ENCODE results near the gene ZNF66. TPM values are rescaled to one million over a fixed set of nuclear protein-coding genes. Genes with fewer than 3 reads are reported as not detected.

ZNF66 gene
- total and polyA plus RNA-seq, 2 donors (not counting 1 experiment from before 2014, with no cell fraction given): 1.1 to 1.5 TPM

DNA sequence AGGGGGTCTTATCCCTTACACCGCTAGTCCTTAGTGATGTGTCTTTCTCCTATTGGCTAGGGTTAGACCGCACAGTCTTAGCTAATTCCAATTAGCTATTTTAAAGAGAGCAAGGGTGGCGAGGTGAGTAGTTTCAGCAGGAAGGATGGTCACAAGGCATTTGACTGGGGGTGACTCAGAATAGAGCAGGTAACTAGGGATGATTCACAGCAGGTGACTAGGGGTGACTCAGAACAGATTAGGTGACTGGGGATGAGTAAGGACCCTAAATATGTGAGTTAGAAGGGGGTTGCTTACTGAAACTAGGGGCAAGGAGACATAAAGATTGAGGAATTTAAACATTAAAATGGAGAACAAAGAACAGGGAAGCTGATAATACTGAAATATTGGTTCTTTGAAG, 64.3 kb downstream of the ZNF66 start:
- H3K4me1 ChIP-seq (ENCODE audit: control insufficient read depth, extremely low read depth, insufficient read depth, low read length): no peaks in the 10 kb centered on the region
- no peaks in the 10 kb centered on the region for H4K20me1 ChIP-seq (ENCODE audit: control insufficient read depth, extremely low read depth, insufficient read depth, low read length)
- H3K9ac ChIP-seq (ENCODE audit: insufficient read depth, low read length): no peak overlapping the region
- H3K27ac ChIP-seq (ENCODE audit: insufficient read depth, low read length): no peak overlapping the region
- TF ChIP-seq EZH2 (IDR thresholded peaks at IDR 0.05; ENCODE audit: low read length, missing control alignments) (no peak), CTCF (conservative IDR thresholded peaks at IDR 0.05 in 1 of 2, IDR thresholded peaks at IDR 0.05 in 1 of 2; ENCODE audit: low read depth in 1 of 2, low read length in 2 of 2) (no peak)
- H3K4me3 ChIP-seq (replicated peaks in 1 of 4; ENCODE audit: control extremely low read depth in 1 of 4, insufficient read depth in 1 of 4, low read depth in 3 of 4, low read length in 4 of 4): no peak overlapping the region
- no peaks in the 10 kb centered on the region for H3K36me3 ChIP-seq (ENCODE audit: control insufficient read depth, insufficient read depth, low read length)
- no peaks in the 10 kb centered on the region for H3K27me3 ChIP-seq (ENCODE audit: control insufficient read depth, insufficient read depth, low read length)
- H3K9me3 ChIP-seq (ENCODE audit: control insufficient read depth, insufficient read depth, low read depth, low read length): no peaks in the 10 kb centered on the region
- H2AFZ ChIP-seq (ENCODE audit: low read length): no peak overlapping the region
- no peak overlapping the region for H3K4me2 ChIP-seq (ENCODE audit: extremely low read depth, insufficient read depth, low read length)
- H3K79me2 ChIP-seq (ENCODE audit: control insufficient read depth, insufficient read depth, low read length): no peaks in the 10 kb centered on the region
- no peak for DNase-seq (ENCODE audit: low read depth in 2 of 2)

Other genes starting within 250 kb of the ZNF66 start
- gene ZNF737, start 210.5 kb upstream of the ZNF66 start, total RNA-seq: 8.5 and 12.1 TPM in 2 replicates
- gene ZNF737, start 210.5 kb upstream of the ZNF66 start, polyA plus RNA-seq: 3.4 and 4.3 TPM in 2 replicates
- gene ZNF626, start 114.7 kb upstream of the ZNF66 start, total RNA-seq: 18.3 and 18.7 TPM in 2 replicates
- 9.8 and 10.4 TPM in 2 replicates for gene ZNF626, start 114.7 kb upstream of the ZNF66 start, polyA plus RNA-seq
- 1.3 and 5.9 TPM in 2 replicates for gene ZNF85, start 146.9 kb downstream of the ZNF66 start, total RNA-seq
- 5.1 and 7.0 TPM in 2 replicates for gene ZNF85, start 146.9 kb downstream of the ZNF66 start, polyA plus RNA-seq
- gene ZNF430, start 244.4 kb downstream of the ZNF66 start, total RNA-seq: 3.1 and 5.8 TPM in 2 replicates
- 8.5 and 9.7 TPM in 2 replicates for gene ZNF430, start 244.4 kb downstream of the ZNF66 start, polyA plus RNA-seq